ENCODE measurements around the gene LRRC45.

LRRC45 gene

DNA sequence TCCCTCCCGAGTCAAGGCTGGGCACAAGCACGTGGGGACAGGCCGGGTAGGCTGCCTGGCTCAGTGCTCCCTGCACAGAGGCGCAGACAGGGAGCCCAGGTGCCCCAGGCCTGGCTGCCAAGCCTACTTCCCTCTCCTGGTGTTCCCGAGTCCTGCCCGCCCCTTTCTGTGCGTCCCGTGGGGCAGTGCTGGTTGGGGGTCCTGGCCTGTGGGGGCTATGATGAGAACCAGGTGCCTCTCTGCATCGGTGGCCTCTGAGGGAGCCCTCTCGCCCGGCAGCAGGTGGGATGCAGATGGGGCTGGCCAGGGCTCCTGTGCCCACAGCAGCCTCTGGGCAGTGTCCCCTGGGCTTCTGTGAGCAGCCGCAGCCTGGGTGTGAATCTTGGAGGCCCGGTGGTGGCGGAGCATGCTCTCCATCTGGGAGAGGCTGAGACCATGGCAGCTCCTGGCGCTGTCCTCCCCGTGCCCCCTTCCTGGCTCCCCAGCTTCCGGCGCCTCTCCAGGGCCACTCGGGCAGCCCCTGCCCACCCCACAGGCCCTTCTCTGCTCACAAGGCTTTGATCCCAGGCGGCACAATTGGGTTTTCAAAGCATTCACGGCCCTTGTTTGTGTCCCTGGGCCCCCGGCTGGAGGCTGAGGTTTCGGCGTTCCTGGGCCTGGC lies 7.7 kb upstream of the LRRC45 start:
- no peak for DNase-seq
- no peak for TF ChIP-seq GATA1 (IDR thresholded peaks at IDR 0.05; ENCODE audit: low read depth, low read length)
- TF ChIP-seq POLR2A (IDR thresholded peaks at IDR 0.05; ENCODE audit: low read length), result no peak

DNA sequence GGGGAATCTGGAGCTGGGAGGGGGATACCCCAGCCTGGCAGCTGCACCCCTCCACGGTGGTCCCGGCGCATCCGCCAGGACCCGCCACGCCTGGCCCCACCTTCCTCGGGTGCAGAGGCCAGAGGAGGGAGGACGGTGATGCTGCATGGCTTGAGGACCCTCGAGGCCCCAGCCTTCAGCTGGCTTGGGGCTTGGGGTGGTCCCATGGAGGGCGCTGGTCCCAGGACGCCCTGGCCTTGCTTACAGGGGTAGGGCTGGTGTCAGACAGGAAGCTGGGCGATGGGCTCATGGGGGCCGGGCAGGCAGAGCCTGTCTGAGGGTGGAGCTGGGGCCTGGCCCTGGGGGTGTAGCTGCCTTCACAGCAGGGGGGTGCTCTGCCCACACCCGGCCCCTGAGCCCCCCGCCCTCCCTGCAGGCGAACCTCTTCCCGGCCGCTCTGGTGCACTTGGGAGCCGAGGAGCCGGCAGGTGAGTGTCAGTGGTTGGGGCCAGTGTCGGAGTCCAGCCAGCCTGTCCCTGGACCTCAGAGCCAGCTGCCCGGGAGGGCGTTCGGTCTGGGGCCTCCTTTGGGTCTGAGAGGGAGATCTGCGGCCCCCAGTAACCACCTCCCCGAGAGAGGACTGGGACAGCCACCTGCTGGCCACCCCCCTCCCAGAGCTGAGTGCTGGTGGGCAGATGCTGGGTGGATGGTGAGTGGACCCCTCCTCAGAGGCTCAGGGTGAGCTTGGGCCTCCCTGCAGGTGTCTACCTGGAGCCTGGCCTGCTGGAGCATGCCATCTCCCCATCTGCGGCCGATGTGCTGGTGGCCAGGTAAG lies 6.8 kb upstream of the LRRC45 start:
- DNase-seq, result no peak
- no peak for TF ChIP-seq GATA1 (IDR thresholded peaks at IDR 0.05; ENCODE audit: low read depth, low read length)

DNA sequence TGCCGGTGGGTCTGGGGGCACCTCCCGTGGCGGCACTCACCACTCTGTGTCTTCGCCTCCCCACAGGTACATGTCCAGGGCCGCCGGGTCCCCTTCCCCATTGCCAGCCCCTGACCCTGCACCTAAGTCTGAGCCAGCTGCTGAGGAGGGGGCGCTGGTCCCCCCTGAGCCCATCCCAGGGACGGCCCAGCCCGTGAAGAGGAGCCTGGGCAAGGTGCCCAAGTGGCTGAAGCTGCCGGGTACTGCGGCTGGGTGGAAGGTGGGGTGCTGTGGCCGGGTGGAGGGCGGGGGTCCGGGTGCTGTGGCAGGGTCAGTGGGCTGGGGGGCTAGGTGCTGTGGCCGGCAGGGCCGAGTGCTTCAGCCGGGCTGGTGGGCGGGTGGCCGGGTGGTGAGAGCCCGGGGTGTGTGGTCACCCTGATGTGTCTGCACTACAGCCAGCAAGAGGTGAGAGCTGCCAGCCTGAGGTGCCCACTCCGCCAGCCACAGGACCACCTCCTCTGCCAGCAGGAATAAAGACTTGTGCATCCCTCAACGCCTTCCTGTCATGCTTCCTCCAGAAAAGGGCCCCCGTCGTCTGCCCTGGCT lies 6.1 kb upstream of the LRRC45 start:
- TF ChIP-seq GATA1 (IDR thresholded peaks at IDR 0.05; ENCODE audit: low read depth, low read length) (no peak), POLR2A (IDR thresholded peaks at IDR 0.05; ENCODE audit: low read length) (no peak)
- DNase-seq, result no peak

DNA sequence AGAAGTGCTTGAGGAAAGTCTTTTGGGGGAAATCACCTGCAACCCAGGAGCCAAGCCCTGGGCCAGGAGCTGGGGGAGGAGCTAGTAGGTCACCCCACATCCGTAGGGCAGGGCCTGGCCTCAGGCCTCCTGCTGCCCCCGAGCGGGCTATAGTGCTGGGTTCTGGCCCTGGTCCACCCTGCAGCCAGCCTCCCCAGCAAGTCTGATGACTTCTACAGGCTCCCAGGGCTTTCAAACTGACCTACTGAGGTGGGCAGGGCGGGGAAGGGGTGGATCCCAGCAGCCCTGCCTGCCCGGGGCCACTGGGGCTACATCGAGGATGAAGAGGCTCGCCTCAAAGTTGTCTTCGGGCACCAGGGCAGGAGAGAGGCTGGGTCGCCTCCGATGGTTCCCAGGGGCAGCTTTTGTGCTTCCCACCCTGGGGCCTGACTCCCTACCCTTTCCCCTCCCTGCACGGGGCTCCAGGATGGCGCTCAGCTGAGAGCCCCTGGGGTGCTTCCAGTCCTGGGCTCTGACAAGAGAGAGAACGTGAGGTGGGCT lies 5.4 kb upstream of the LRRC45 start:
- DNase-seq, result no peak
- TF ChIP-seq POLR2A (IDR thresholded peaks at IDR 0.05; ENCODE audit: low read length) (no peak), GATA1 (IDR thresholded peaks at IDR 0.05; ENCODE audit: low read depth, low read length) (no peak)

DNA sequence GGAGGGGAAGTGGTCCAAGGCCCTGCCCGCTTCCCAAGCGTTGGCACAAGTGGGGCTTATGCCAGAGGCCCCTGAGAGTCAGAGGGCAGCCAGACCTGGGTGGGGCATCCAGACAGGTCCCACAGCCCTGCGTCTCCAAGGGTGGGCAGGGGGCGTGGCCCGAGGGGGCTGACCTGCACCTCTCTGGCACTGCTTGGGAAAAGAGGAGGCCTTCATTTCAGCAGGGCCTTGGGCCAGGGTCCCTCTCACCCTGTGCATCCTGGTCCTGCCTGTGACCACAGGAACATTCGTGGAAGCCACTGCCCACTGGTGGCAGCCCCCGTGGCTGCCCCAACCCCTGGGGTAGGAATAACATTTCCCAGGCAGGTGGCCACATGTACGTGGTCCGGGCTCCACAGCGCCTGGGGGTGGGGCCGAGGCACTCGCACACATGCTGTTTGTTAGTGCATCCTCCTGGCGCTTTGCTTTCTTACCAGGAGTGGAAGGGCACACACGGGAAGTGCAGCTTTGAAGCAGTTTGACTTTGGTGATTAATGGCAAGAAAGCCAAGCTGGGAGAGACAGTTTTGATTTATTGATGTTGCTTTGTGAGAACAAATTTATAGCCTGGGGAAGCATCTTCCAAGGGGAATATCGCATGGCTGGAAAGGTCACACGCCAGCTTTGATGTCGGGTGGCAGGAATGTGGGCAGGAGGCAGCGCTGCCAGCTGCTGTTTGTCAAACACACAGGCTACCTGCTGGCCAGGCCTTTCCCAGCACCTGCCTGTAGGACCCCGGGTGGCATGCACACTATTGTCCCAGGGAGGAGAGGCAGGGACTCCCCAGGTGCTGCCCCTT lies 4.7 kb upstream of the LRRC45 start:
- TF ChIP-seq POLR2A (IDR thresholded peaks at IDR 0.05; ENCODE audit: low read length) (no peak), GATA1 (IDR thresholded peaks at IDR 0.05; ENCODE audit: low read depth, low read length) (no peak)
- no peak for DNase-seq

DNA sequence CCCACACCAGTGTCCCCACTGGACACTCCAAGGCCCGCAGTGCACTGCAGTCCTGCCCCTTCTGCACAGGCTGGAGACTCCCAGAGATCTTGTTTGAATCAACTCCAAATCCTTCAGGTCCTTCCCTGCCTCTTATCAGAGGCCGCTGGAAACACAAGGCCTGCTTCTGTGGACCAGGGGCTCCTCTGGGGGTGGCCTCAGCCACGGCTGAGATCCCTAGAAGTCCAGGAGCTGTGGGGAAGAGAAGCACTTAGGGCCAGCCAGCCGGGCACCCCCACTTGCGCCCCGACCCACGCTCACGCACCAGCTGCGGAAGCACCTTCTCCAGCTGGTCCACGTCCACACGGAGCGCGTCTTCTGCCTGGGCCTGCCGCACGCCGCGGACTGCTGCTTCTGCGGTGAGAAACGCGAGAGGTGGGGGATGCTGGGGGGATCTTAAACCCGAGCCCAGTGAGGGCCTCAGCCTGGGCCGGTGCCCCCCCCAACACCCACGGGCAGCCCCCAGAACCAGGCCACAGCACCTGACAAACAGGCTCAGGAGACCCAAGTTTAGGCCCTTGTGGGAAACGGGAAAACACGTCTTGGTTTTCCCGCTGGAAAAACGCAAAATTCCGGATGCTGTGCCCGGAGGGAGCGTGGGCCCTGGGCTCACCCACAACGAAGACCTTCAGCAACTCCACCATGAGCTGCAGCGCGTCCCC lies 4.0 kb upstream of the LRRC45 start:
- TF ChIP-seq POLR2A (IDR thresholded peaks at IDR 0.05; ENCODE audit: low read length) (no peak), GATA1 (IDR thresholded peaks at IDR 0.05; ENCODE audit: low read depth, low read length) (no peak)

DNA sequence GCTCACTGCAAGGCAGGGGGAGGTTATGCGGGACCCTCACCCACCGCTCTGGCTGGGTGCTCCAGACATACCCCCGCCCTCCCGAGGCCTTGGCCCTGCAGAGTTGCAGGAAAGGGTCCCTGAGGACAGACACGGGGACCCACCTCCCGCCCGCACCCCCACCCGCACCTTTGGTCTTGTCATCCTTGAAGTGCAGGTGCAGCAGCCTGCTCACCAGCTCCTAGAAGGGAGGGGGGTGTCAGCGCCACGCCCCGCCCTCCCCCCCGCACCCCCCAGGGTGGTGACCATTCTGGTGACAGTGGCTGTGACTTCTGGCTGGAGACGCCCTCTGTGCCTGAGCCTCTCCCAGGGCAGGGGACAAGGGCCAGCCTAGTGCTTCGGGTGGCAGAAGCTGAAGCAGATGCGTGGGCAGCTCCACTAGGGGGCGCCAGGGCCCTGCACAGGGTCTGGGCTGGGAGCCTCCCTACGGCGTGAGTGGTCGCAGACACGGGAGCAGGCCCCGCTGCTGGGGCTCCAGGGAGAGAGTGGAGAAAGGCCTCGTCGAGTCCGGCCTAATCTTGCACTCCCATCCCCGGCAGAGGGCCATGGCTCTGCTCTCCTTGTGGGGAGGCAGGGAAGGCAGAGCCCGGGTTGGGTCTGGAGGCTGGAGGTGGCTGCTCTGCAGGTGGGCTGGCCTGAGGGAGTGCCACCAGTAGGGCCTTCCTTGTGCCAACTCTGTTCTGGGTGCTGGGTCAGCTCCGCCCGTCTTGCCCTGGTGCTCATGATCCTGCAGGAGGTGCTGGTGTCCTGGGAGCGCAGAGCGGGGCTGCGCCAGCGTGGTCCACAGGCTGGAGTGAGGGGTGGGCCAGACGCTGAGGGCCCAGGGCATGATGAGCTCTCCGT lies 3.2 kb upstream of the LRRC45 start:
- TF ChIP-seq GATA1 (IDR thresholded peaks at IDR 0.05; ENCODE audit: low read depth, low read length) (no peak), POLR2A (IDR thresholded peaks at IDR 0.05; ENCODE audit: low read length) (no peak)
- DNase-seq, result peak; percentile 75 to 83

More for the DNA sequence above, 4.0 kb upstream of the LRRC45 start:
- DNase-seq, result no peak

DNA sequence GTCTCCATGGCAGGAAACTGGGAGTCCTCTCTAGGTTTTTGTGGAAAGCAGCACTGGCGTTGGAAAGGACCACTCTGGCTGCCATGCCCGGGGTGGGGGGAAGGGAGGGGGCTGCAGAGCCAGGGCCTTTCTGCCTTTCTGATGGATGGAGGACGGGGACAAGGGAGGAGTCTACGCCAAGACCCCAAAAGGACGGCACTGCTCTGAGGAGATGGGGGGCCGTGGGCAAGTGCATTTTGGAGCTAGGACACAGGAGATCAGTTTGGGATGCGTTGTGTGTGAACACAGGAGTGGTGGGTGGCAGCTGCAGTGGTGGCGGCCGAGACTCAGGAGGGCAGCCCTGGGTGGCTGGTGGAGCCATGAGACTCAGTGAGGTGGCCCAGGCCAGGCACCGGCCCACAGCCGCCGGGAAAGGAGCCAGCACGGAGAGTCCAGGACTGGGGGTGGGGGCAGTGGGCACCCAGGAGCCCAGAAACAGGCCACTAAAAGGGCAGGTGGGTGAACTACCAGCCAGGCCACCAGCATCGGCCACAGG lies 2.5 kb upstream of the LRRC45 start:
- TF ChIP-seq GATA1 (IDR thresholded peaks at IDR 0.05; ENCODE audit: low read depth, low read length) (no peak), POLR2A (IDR thresholded peaks at IDR 0.05; ENCODE audit: low read length) (no peak)
- DNase-seq, result no peak

DNA sequence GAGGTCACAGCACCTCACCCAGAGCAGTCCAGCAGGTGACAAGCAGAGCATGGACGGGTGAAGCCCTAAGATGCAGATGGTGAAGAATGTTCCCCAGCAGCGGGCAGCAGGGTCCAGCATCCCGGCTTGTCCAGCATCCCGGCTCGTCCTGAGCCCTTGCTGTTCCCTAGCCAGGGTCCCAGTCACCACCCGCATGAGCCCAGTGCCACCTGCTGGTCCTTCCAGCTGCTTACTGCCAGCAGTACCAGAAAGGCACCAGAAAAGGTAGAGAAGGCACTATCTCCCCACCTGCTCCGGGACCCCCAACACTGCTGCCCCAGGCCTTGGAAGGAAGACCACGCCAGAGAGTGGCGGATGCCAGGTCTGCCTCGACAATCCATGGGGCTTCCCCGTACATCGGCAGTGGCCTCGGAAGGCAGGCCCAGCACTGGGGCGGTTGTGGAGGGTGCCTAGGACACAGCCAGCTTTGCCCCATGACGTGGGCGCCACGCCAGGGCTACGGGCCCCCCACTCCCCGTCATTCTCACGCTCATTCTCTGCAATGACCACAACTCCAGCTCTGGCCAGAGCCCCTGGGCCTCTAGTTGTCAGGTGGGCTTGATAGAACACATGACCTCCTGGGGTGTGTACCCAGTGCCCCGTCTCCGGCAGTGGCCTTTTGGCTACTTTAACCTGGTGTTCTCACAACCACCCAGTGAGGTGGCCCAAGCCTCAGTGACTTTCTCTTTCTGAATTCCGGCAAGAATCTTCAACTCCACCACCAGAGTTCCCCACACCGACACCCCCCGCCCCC lies 1.8 kb upstream of the LRRC45 start:
- TF ChIP-seq POLR2A (IDR thresholded peaks at IDR 0.05; ENCODE audit: low read length) (no peak), GATA1 (IDR thresholded peaks at IDR 0.05; ENCODE audit: low read depth, low read length) (no peak)
- peak; percentile 67 to 69 for DNase-seq

DNA sequence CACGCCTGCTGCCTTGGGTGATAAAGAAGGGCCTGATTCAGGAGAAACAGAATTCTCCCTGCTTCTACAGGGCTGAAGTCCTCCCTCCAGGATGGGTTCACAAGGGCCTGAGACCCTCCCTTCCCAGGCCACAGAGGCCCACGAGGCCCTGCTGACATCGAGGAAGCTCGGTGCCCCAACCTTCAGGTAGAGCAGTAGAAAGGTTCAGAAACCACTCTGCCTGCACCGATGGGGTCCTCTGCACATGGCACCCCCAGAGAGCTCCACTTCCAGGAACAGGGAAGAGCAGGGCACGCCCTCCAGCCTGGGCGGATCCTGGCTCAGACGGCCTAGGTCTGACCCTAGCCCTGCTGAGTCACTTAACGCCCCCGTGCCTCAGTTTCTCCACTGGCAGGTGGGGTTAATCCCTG lies 1.2 kb upstream of the LRRC45 start:
- TF ChIP-seq POLR2A (IDR thresholded peaks at IDR 0.05; ENCODE audit: low read length), result no peak
- no peak for TF ChIP-seq GATA1 (IDR thresholded peaks at IDR 0.05; ENCODE audit: low read depth, low read length)
- DNase-seq, result no peak

DNA sequence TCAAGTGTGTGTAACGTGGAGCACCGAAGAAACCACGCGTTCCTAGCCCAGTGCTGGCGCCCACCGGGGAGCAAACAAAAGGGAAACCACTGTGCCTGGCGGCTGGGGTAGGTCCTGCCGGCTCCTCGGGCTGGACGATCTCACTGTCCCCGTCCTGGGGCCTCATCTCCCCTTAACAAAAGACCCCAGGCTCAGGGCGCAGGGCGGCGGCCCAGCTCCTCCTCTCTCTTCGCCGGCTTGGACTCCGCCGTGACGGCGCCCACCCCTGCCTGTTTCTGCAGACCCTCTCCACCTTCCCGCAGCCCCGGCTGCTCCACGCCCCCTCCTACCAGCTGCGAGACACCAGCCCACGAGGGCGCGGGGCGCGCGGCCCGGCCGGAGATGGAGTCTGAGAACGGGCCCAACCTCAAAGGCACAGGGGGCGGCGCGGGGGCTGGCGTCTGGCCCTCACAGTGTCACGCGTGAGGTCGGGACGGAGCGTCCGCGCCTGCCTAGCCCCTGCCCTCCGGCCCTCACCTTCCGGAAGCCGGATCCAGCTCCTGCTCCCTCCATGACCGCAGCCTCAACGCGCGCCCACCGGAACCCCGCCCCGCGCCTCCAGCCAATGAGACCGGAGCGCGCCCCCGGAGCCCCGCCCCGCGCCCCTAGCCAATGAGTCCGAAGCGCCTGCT lies 660 bp upstream of the LRRC45 start, which contains the start of gene CENPX:
Gene CENPX, minus strand, starts transcription at position 569 of the 671 bp plus-strand sequence. Its CDS starts 17 bp downstream, at position 552.
- DNase-seq, result peak; percentile 51 to 63
- TF ChIP-seq GATA1 (IDR thresholded peaks at IDR 0.05; ENCODE audit: low read depth, low read length) (no peak), POLR2A (IDR thresholded peaks at IDR 0.05; ENCODE audit: low read length) (peak; percentile 41)
